Medulla oblongata (tissue), 1 donor: ENCODE results near the gene ANKRD44.

ENCODE experiments used
- DNase-seq: peaks from one replicate; pipeline ENCODE4 v3.0.0-alpha.2; 2015; ENCODE audit errors: extremely low spot score

The ANKRD44 gene

DNA sequence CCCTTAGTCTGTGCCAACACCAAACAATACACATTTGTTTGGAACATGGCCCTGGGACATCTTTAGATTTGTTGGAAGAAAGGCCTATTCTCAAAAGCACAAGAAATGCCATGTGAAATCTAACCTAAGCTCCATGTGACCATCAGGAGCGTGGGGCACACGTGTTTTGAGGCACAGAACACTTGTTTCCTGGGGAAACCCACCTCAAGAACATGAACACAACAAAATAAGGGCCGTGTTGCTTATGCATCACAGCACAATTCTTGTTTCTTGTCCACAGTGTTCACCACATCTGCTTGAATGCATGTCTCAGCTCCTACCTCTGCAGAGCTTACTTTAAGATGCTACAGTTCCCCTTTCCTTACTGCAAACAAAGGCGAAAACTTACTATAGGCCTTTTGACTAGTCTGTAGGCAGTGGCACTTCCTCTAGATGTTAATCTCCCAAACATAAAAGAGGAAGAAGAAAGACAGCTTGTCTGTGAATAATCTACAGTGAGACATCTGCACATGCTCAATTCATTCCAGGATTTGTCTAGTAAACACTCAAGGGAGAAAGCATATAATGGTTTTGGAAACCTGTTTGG lies 165.0 kb downstream of the ANKRD44 start:
- DNase-seq = peak; percentile 83

GRCh38 chr2:197144183-197144582 lies 166.4 kb downstream of the ANKRD44 start:
- DNase-seq = no peak

DNA sequence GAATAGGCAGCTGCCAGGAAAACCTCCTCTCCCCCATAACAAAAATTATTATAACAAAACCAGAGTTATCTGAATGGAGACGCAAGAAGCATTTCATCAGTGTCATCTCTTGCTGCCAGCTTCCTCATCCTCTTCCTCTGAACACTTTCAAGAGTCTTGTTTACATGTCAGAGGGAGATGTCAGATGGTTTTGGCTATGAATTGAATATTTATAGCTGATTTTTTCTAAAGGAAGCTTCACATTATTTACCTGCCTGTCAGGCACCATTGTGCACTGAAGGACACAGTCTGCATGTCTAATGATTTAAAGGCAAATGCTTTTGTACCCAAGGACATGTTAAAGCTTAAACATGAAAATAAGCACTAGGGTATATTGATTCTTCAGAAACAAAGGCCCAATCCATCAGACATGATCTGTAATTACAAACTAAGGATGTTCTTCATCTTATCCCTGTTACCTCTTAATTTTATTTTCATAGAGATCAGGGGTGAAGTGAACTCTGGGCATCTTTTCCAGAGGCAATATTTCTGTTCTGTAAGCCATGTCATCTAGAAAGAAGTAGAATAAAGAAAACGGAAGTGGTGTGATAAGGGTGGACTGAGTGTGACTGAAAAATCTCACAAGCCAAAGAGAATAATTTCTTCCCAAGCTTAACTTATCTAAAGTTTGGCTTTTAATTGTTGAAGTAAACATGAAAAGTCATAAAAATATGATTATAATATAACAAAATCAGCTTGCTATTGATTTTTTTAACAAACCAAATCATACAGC lies 168.7 kb downstream of the ANKRD44 start:
- DNase-seq = no peak

- no peak for DNase-seq
These were observed 170.5 kb downstream of the ANKRD44 start for GRCh38 chr2:197140045-197140444.

- no peak for DNase-seq
These were observed 172.1 kb downstream of the ANKRD44 start for GRCh38 chr2:197138506-197138905.

DNA sequence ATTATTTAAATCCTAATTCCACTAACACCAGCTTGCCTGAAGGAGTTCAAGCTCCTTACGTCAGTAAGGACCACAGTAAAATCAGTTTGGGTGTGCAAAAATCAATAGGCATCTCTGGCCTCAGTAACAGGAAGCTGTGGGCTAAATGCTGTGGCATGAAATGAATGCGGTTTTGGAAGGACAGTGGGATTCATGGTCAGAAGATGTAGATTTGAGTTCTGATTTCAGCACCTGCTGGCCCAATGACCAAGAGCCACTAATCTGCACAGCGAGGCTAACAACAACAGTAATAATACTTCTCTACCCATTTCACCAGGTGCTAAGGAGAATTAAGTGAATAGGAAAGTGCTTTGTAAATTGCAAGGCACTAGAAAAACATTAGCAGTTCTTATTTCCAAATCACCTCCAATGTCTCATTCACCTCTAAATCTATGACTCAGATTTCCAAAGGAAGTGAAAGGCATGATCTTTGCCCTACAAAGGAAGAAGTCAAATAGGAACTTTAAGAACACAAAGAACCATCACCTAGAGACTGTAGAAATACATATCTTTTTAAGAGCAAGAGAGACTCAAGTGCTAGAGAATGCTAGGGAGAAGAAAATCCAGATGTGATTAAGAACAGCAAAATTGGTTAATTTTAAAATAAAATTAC lies 172.6 kb downstream of the ANKRD44 start:
- DNase-seq = no peak

GRCh38 chr2:197137231-197137630 lies 173.3 kb downstream of the ANKRD44 start:
- DNase-seq = no peak

GRCh38 chr2:197136452-197136851 lies 174.1 kb downstream of the ANKRD44 start:
- DNase-seq = no peak

GRCh38 chr2:197135806-197136205 lies 174.8 kb downstream of the ANKRD44 start:
- DNase-seq = no peak

- DNase-seq = no peak
These were observed 176.4 kb downstream of the ANKRD44 start for GRCh38 chr2:197134206-197134605.

DNA sequence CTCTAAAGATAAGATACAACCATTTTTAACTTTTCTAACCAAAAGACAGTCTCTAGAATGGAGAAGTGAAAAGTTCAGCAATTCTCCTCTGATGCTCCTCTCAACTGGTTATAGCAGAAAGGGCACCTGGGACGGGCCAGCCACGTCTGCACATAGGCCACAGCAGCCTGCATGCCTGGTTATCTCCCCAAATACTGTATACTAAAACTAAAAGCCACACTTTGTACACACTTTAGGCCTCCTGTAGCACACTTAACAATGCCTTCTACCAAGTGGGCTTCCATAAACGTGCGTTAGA lies 179.1 kb downstream of the ANKRD44 start:
- DNase-seq = no peak

DNA sequence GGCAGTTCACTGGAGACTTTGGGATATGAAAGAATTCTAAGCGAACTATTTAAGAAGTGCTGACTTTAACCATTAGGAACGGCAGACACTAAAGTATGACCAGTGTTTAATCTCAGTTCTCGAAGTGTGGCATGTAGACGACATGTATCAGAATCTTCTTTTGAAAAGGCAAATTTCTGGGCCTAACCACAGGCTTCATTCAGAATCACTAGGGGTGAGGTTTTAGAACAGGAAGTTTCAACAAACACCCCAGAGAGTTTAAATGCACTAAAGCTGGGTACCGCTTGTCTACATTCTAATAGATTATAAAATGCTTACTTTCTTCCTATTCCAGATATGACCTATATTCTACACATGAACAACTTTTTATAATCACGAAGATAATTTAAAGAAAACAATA lies 180.3 kb downstream of the ANKRD44 start:
- no peak for DNase-seq

GRCh38 chr2:197128897-197129296 lies 181.7 kb downstream of the ANKRD44 start:
- DNase-seq = no peak

DNA sequence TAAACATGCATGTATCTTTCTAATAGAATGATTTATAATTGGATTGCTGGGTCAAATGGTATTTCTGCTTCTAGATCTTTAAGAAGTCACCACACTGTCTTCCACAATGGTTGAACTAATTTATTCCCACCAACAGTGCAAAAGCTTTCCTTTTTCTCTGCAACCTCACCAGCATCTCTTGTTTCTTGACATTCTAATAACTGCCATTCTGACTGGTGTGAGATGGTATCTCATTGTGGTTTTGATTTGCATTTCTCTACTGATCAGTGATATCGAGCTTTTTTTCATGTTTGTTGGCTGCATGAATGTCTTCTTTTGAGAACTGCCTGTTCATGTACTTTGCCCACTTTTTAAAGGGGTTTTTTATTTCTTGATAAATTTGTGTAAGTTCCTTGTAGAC lies 182.5 kb downstream of the ANKRD44 start:
- DNase-seq = no peak

- DNase-seq = no peak
These were observed 183.8 kb downstream of the ANKRD44 start for GRCh38 chr2:197126630-197127352.

GRCh38 chr2:197124639-197125390 lies 185.8 kb downstream of the ANKRD44 start:
- no peak for DNase-seq

GRCh38 chr2:197122821-197123220 lies 187.8 kb downstream of the ANKRD44 start:
- no peak for DNase-seq

DNA sequence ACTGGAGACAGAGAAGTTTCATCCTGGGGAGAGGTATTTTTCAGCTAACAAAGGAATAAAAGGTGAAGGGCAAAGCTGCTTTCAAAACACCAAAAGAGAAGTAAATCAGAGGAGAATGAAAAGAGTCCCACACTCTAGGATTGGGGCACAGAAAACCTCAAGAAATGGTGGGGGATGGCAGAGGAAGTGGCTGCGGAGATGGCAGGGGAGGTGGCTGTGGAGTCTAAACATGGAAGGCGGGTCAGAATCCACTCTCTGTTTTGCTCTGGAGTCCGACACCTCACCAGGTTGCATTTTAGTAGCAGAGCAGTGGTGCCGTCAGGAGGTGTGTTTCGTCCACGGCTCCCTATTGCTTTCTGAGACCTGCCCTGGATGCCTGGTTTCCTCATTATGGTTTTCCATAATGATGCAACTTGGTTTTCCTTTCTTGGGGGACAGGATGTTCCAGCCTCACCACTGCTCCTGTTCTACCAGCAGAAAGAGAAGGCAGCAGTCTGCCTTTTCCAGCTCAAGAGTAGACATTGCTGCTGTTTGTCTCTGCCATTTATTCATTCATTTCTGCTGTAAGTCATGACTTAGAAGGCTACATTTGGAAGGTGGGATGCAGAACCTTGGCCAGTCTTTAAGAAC lies 188.7 kb downstream of the ANKRD44 start:
- DNase-seq = no peak

DNA sequence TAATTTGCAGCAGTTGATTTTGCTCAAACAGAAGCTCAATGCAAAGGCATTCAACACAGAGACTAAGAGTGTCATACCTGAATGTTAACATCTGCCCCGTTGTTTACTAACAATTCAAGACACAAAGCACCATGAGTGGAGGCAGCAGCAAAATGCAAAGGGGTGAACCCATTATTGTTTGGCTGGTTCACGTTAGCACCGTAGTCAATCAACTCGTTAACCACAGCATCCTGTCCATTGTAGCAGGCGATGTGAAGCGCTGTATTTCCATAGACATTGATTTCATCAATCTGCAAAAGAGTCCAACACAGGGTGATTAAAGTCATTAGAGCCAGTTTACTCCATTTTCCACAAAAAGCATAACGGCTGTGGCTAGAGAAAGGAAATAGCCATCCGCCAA lies 189.3 kb downstream of the ANKRD44 start:
- DNase-seq = no peak

GRCh38 chr2:197116306-197116879 lies 194.2 kb downstream of the ANKRD44 start:
- DNase-seq = no peak

- DNase-seq = no peak
These were observed 195.3 kb downstream of the ANKRD44 start for GRCh38 chr2:197115325-197115724.
